T-helper 17 cell (primary cell): ENCODE measurements around the gene IFITM2. TPM values are rescaled to one million over a fixed set of nuclear protein-coding genes. Genes with fewer than 3 reads are reported as not detected.

Source experiments
- ATAC-seq: fragments of 150-1000 bp; cut with Tn5 transposase; 2 replicates; pipeline ENCODE4 v1.10.0; 2021; ENCODE audit warnings: mild to moderate bottlenecking, moderate library complexity
- DNase-seq, 3 donors: peaks; one replicate each; pipeline versions ENCODE4 v3.0.0 to v3.0.0-alpha.2; 2020 to 2021
- H3K9me3 ChIP-seq: one replicate; pipeline ENCODE4 v1.7.0; 2013; ENCODE audit warnings: low read length, mild to moderate bottlenecking; ENCODE audit not compliant: control insufficient read depth, poor library complexity, severe bottlenecking
- H3K27ac Mint-ChIP-seq: one replicate; pipeline ENCODE4 v1.8.0; 2022; ENCODE audit warnings: mild to moderate bottlenecking, moderate library complexity, mixed read lengths
- H3K27me3 Mint-ChIP-seq: one replicate; pipeline ENCODE4 v1.8.0; 2022; ENCODE audit warnings: mixed read lengths
- H3K36me3 Mint-ChIP-seq: one replicate; pipeline ENCODE4 v1.8.0; 2022; ENCODE audit warnings: low read depth, mixed read lengths
- H3K4me1 Mint-ChIP-seq: one replicate; pipeline ENCODE4 v1.8.0; 2022; ENCODE audit warnings: mild to moderate bottlenecking, mixed read lengths
- H3K4me3 Mint-ChIP-seq: one replicate; pipeline ENCODE4 v1.8.0; 2022; ENCODE audit warnings: mild to moderate bottlenecking, moderate library complexity, mixed read lengths
- total RNA-seq, 4 donors: library from RNA in 2 of 4; stranded (reverse) in 2 of 4; gene quantifications; one replicate each; pipeline ENCODE4 v1.2.3 and lab custom pipeline; 2022 to 2026

IFITM2 gene
- total RNA-seq, 2 donors from 2014 or later, result 550 to 570 TPM

DNA sequence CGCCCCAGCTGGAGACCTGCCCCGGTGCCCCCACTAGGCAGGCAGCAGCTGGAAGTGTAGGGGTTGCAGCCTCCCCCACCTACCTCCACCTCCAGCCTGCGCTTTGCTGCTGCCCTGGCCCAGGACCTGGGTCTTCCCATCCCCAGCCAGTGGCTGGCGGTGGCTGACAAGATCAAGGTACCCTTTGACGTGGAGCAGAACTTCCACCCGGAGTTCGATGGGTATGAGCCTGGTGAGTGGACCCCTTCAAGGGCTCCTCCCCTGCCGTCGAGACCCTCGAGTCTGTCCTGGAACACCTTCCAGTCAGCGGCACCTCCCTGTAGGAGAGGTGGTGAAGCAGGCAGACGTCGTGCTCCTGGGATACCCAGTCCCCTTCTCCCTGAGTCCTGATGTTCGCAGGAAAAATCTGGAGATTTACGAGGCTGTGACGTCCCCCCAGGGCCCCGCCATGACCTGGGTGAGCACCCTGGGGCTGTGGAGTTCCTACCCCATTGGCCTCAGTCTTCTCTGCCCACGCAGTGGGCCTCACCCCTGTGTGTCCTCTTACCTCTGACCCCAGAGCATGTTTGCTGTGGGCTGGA lies 14.3 kb upstream of the IFITM2 start:
- DNase-seq (peak in 1 of 3 donors; percentile 3), ATAC-seq (no peak)
- Mint-ChIP-seq H3K36me3 (no peaks in the 10 kb centered on the region), H3K27me3 (no peaks in the 10 kb centered on the region), H3K4me3 (no peak overlapping the region), H3K4me1 (peaks cover 22% of the 10 kb centered on the region), H3K27ac (no peak overlapping the region)
- no peaks in the 10 kb centered on the region for H3K9me3 ChIP-seq

DNA sequence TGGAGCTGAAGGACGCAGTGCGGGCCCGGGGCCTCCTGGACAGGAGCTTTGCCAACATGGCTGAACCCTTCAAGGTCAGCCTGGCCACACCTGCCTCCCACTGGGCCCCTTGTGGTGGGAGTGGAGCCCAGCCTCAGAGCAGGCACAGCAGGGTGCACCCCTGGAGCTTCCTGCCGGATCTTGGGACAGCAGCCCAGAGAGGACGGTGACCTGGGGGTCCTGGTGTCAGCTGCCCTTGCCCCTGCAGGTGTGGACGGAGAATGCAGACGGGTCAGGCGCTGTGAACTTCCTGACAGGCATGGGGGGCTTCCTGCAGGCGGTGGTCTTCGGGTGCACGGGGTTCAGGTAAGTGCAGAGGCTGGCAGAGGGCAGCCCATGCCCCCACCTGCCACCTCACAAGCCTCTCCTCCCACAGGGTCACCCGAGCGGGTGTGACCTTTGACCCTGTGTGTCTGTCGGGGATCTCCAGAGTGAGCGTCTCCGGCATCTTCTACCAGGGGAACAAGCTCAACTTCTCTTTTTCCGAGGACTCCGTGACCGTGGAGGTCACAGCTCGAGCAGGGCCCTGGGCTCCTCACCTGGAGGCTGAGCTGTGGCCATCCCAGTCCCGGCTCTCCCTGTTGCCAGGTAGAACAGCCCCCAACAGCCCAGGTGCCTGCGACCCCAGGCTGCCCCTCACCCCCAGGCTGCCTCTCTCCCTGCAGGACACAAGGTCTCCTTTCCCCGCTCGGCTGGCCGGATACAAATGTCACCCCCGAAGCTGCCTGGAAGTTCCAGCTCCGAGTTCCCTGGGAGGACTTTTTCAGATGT lies 13.6 kb upstream of the IFITM2 start:
- Mint-ChIP-seq H3K4me3 (no peak overlapping the region), H3K27me3 (no peaks in the 10 kb centered on the region), H3K4me1 (peaks cover 22% of the 10 kb centered on the region), H3K36me3 (no peaks in the 10 kb centered on the region), H3K27ac (no peak overlapping the region)
- ATAC-seq (no peak), DNase-seq (peak in 1 of 3 donors; percentile 3)
- H3K9me3 ChIP-seq, result no peaks in the 10 kb centered on the region

DNA sequence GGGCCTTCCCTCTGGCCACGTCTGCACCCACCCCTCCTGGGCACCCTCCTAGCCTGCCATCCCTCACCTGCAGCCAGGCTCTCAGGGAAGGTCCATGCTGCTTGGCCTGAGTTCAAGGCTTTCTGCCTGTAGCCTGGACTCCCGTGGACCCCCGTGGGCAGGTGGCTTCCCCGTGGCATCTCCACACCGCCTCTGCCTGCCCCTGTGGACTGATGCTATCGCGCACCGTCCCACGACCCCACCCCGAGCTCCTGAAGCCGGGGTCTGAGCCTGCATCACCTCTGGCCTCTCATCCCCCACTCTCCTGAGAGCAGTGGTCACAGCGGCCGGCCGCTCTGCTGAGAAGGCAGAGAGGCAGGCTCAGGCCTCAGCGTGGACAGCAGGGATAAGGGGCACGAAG lies 12.8 kb upstream of the IFITM2 start:
- H3K4me3 Mint-ChIP-seq, result no peak overlapping the region
- H3K27me3 Mint-ChIP-seq, result no peaks in the 10 kb centered on the region
- H3K36me3 Mint-ChIP-seq, result no peaks in the 10 kb centered on the region
- peaks cover 18% of the 10 kb centered on the region for H3K4me1 Mint-ChIP-seq
- ATAC-seq (no peak), DNase-seq (peak in 1 of 3 donors; percentile 3)
- H3K27ac Mint-ChIP-seq, result no peak overlapping the region
- H3K9me3 ChIP-seq, result no peaks in the 10 kb centered on the region

- Mint-ChIP-seq H3K27me3 (no peaks in the 10 kb centered on the region), H3K27ac (no peak overlapping the region), H3K4me3 (no peak overlapping the region), H3K4me1 (peaks cover 16% of the 10 kb centered on the region), H3K36me3 (no peaks in the 10 kb centered on the region)
- H3K9me3 ChIP-seq, result no peaks in the 10 kb centered on the region
- DNase-seq (peak in 1 of 3 donors; percentile 3), ATAC-seq (no peak)
These were observed 12.1 kb upstream of the IFITM2 start for GRCh38 chr11:295351-296170.

DNA sequence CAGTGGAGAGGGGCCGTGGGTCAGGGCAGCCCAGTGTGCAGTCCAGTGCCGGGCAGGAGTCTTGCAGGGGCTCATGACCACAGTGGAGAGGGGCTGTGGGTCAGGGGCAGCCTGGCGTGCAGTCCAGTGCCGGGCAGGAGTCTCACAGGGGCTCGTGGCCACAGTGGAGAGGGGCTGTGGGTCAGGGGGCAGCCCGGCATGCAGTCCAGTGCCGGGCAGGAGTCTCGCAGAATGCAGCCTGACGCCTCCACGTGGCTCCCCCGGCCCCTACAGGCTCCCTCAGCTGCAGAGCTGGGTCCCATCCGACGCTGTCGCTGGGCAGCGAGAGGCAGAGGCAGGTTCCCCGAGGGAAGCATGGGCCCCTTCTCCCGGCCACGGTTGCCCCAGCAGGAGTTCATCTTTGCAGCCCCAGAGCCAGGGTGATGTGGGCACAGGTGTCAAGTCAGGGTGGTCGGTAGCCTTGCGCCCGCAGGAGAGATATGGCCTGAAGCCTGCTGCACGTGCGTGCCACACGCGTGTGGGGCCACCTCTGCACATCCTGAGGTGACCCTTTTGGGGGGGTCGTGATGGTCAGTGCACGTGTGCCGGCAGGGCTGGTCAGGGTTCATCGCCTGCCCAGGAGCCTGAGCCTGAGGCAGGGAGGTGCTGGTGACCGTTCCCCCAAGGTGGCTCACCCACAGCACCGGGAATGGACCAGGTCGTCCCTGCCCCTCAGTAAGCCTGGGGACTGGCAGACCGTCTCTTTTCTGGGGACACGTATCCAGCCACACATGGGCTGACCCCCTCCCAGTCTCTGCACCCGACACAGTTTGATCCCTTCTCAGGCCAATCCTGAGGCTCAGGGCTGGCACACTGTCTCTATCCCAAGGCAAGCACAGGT lies 11.2 kb upstream of the IFITM2 start:
- no peaks in the 10 kb centered on the region for H3K9me3 ChIP-seq
- Mint-ChIP-seq H3K36me3 (no peaks in the 10 kb centered on the region), H3K4me3 (no peak overlapping the region), H3K27ac (no peak overlapping the region), H3K4me1 (peaks cover 11% of the 10 kb centered on the region), H3K27me3 (no peaks in the 10 kb centered on the region)
- ATAC-seq (no peak), DNase-seq (peak in 1 of 3 donors; percentile 3)

DNA sequence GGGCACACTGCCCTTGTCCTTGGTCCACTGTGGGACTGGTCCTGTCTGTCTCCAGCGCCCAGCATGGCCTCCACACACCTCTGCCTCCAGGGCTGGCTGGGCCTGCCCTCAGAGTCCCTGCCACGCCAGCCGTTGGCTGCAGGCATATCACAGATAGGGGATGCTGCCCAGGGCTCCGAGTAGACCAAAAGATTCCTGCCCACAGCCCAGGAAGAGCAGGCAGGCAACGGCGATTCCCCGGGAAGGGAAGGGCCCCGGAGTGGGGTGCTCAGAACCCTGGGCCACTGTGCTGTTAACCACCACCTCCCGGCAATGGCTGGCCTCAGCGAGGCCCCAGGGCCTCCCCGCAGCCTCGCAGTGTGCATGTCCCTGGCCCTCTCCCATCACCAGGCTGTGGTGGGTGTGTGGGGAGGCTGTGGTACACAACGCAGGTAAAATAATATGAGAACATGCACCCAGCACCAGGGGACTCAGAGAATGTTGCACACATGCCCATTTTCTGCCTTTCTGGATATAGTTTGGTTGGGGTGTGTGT lies 10.5 kb upstream of the IFITM2 start:
- Mint-ChIP-seq H3K27ac (peak overlapping the region; percentile 81), H3K4me1 (peaks cover 11% of the 10 kb centered on the region), H3K27me3 (no peaks in the 10 kb centered on the region), H3K4me3 (peak overlapping the region; percentile 72), H3K36me3 (no peaks in the 10 kb centered on the region)
- ATAC-seq, result peak; percentile 40
- DNase-seq, result peak in 2 of 3 donors; percentile 4 to 10
- H3K9me3 ChIP-seq, result no peaks in the 10 kb centered on the region

DNA sequence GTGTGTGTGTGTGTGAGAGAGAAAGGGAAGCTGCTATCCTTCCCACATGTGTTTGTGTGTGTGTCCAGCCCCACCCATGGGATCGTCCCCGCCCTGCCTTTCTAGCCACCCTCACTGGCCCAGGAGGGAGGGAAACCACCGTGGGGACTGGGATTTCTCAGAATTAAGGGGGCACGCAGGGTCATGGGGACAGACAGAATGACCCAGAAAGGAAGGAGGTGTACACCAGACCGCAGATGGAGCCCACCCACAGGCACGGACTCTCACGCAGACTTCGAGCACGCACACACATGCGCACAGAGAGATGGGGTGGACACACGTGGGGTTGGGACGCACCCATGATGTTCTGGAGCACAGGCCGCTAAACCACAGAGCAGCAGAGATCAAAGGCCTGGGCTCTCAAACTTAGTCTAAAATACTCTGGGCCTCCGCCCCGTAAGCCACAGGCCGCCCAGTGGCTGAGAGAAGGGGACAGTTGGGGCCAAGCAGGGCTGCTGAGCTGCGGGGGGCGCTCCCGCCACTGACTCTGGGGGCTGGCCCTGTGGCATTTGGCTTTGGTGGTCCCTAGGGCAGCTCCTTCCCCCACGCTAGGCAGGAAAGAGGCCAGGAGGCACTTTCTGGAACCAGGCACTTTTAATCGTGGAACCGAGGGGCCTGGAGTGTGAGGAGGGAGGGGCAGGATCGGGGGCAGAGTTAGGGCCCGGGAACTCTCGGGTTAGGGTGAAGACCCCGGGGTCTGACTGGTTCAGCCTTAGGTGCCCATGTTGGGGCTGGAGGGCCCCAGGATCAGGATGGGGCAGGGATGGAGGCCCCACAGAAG lies 9.8 kb upstream of the IFITM2 start:
- Mint-ChIP-seq H3K27ac (peak overlapping the region; percentile 81), H3K4me3 (peak overlapping the region; percentile 72), H3K27me3 (no peaks in the 10 kb centered on the region), H3K36me3 (no peaks in the 10 kb centered on the region), H3K4me1 (peaks cover 14% of the 10 kb centered on the region)
- ATAC-seq (peak; percentile 71), DNase-seq (peak; percentile 7 to 16 (median 11))
- H3K9me3 ChIP-seq, result no peaks in the 10 kb centered on the region

DNA sequence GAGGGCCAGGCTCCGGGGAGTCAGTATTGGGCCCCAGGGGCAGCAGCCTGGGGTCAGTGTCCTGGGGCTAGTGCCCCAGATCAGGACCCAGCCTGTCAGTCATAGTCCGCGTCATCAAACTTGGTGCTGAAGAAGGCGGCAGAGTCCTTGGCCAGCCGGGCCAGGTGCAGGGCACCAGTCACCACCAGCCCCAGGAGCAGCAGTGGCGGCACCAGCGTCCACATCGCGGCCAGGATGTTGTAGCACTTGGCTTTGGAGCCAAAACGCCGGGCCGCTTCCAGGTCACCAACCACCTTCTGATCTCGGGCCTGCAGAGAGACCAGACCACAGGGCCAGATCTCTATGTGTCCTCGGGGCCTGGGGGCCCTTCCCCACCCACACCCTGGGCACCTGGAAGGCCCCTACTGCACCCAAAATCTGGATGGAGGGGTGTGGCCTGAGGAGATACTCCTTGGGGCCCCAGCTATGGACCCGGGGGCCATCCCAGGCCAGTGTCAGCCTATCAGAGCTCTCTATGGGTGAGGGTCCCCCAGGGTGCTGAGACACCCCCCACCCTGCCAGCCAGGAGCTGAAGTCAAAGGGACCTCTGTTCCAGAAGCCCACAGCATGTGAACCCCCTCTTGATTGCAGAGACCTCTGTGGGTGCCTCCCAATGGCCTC lies 9.1 kb upstream of the IFITM2 start:
- H3K4me1 Mint-ChIP-seq, result peaks cover 16% of the 10 kb centered on the region
- peak overlapping the region; percentile 81 for H3K27ac Mint-ChIP-seq
- H3K9me3 ChIP-seq, result no peaks in the 10 kb centered on the region
- no peak for ATAC-seq
- no peaks in the 10 kb centered on the region for H3K36me3 Mint-ChIP-seq
- peak; percentile 4 to 9 (median 7) for DNase-seq
- no peaks in the 10 kb centered on the region for H3K27me3 Mint-ChIP-seq
- no peak overlapping the region for H3K4me3 Mint-ChIP-seq

DNA sequence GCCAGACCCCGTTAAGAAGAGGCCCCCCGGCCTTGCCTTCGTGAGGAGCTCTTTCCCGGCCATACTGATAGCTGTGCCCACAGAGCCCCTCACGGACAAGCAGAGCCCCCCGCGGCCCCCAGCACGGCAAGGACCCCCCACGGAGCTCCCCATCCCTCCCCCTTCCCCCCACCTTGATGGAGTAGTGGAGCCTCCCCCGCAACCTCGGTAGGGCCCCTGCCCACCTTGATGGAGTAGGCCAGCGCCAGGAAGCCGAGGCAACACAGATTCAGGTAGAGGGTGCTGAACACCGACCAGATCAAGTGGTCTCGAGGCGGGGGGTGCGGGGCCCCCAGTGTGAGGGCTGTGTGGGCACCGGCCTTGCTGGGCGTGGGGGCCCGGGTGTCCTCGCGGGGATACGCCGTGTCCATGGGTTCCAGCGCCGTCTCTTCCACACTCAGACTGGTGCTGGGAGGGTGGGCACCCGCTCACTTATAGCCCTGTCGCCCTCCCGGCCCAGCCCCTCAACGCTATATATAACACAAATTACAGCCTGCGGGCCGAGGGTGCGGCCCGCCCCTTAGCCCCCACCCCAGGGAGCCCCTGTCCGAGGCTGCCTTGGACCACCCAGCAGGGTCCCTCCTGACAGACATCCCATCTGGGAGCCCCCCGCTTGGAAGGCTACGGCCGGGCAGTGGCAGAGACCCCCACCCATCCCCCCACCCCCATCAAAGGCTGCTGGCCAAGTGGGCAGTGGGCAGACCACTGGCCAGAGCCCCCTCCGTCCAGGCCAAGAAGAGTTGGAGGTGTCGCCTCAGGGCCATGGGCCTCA lies 8.3 kb upstream of the IFITM2 start, which contains the start of gene IFITM5:
Gene IFITM5, minus strand, starts transcription at position 446 of the 811 bp plus-strand sequence. Its CDS starts 36 bp downstream, at position 410.
- Mint-ChIP-seq H3K36me3 (no peaks in the 10 kb centered on the region), H3K4me1 (peaks cover 16% of the 10 kb centered on the region), H3K27ac (peak within 1 kb of the TSS; percentile 81), H3K4me3 (no peak within 1 kb of the TSS), H3K27me3 (no peaks in the 10 kb centered on the region)
- DNase-seq (peak in 2 of 3 donors; percentile 4 to 9), ATAC-seq (no peak)
- H3K9me3 ChIP-seq, result no peaks in the 10 kb centered on the region

DNA sequence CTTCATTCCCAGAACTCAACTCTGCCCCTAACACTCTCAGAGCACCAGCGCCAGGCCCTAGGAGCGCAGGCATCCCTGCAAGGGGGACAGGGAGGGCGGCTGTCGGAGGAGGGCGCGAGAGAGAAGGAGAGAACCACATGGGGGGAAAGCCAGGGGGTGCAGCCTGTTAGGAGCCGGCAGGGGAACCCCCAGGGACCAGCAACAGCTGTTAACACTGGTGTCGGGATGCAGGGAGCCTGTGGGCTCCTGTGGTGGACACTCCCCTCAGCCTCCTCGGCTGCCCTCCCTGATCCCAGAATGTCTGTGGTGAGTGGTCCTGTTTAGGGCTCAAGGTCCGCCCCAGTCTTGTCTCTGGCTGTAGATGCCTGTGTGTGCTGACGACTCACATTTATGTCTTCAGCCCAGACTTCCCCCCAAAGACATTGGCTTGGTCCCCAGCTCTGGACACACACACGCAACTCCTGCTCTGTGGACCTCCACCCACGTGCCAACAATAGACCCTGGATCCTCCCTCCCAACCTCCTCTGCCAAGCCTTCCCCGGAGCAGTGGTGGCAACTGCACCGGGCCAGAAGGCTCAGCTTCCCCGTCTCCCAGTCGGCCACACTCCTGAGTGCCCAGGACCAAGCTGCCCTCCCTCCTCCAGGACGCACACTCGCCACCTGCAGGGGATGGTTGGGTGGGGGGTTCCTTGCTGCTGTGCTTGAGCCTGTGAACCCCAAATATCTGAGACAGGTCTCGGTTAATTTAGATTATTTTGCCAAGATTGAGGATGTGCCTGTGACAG lies 7.5 kb upstream of the IFITM2 start:
- ATAC-seq (no peak), DNase-seq (peak in 1 of 3 donors; percentile 3)
- H3K9me3 ChIP-seq, result no peaks in the 10 kb centered on the region
- Mint-ChIP-seq H3K4me3 (no peak overlapping the region), H3K36me3 (no peaks in the 10 kb centered on the region), H3K27ac (no peak overlapping the region), H3K4me1 (peaks cover 16% of the 10 kb centered on the region), H3K27me3 (no peaks in the 10 kb centered on the region)
